DOHH2 (cell line): Measurements from ENCODE around the gene PPP2R5E.

ENCODE experiments used
- CTCF ChIP-seq: fragments of 200-600 bp; sonication (generic); IDR thresholded peaks from one replicate; pipeline ENCODE4 v1.5.1; 2014; ENCODE audit warnings: antibody characterized with exemption, mild to moderate bottlenecking, low read depth, low read length; ENCODE audit not compliant: poor library complexity, severe bottlenecking
- EZH2phosphoT487 ChIP-seq: fragments of 200-600 bp; sonication (generic); IDR thresholded peaks from 2 replicates; pipeline ENCODE4 v1.6.1; 2017; ENCODE audit warnings: borderline replicate concordance, mild to moderate bottlenecking, antibody characterized with exemption, low read length, moderate library complexity, mixed read lengths

GRCh38 chr14:63328787-63329737, 214.1 kb downstream of the PPP2R5E start:
- TF ChIP-seq CTCF: no peak
- TF ChIP-seq EZH2phosphoT487: no peak
